Osteocyte (in vitro differentiated cells): ENCODE results near the gene KCTD5. TPM values are rescaled to one million over a fixed set of nuclear protein-coding genes. Genes with fewer than 3 reads are reported as not detected.

Experiments used
- DNase-seq: peaks from one replicate; pipeline ENCODE4 v3.0.0; 2021; ENCODE audit warnings: mixed read lengths; ENCODE audit not compliant: unreplicated experiment; ENCODE audit errors: extremely low spot score
- H3K27ac Mint-ChIP-seq: one replicate; pipeline ENCODE4 v1.8.0; 2021; ENCODE audit warnings: mild to moderate bottlenecking, mixed read lengths; ENCODE audit not compliant: unreplicated experiment
- H3K27me3 Mint-ChIP-seq: one replicate; pipeline ENCODE4 v1.8.0; 2021; ENCODE audit warnings: mixed read lengths; ENCODE audit not compliant: unreplicated experiment
- H3K36me3 Mint-ChIP-seq: one replicate; pipeline ENCODE4 v1.8.0; 2021; ENCODE audit warnings: mixed read lengths; ENCODE audit not compliant: unreplicated experiment
- H3K4me1 Mint-ChIP-seq: one replicate; pipeline ENCODE4 v1.8.0; 2021; ENCODE audit warnings: mixed read lengths; ENCODE audit not compliant: unreplicated experiment
- H3K4me3 Mint-ChIP-seq: one replicate; pipeline ENCODE4 v1.8.0; 2021; ENCODE audit warnings: mild to moderate bottlenecking, moderate library complexity, mixed read lengths; ENCODE audit not compliant: unreplicated experiment
- H3K9me3 Mint-ChIP-seq: one replicate; pipeline ENCODE4 v1.8.0; 2021; ENCODE audit warnings: mixed read lengths; ENCODE audit not compliant: unreplicated experiment
- total RNA-seq: library from RNA; stranded (reverse); gene quantifications from 2 replicates; pipeline ENCODE4 v1.2.1, GENCODE V29; 2021
- TF ChIP-seq, protein P1 (sequence below): fragments of 200-600 bp; sonication (generic); IDR thresholded peaks from 2 replicates; pipeline ENCODE4 v1.5.0; 2021; ENCODE audit warnings: antibody characterized with exemption, mild to moderate bottlenecking, moderate library complexity

The KCTD5 gene
- total RNA-seq, 1 donor from 2014 or later = 28.0 TPM

DNA sequence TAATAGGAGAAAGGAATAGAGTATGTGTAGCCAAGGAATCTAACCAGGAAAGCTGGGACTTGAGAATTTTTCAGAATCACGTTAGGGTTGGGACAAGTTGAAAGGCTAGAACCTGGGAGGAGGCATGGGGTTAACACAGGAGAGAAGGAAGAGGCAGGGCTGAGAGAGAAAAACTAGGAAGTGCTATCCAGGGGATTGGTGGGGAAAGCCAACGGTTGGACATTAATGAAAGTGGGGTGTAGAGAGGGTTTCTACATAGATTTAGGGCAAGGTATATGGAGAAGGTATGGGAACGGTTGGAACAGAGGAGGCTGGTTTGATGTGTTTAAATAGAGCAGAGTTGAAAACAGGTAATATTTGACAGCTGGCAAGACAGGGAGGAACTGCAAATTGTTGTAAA is 72.8 kb downstream of the KCTD5 start:
- Mint-ChIP-seq H3K36me3 (peaks cover 35% of the 10 kb centered on the region), H3K4me1 (peaks cover 49% of the 10 kb centered on the region), H3K27me3 (no peaks in the 10 kb centered on the region), H3K27ac (peak overlapping the region; percentile 50), H3K9me3 (no peaks in the 10 kb centered on the region), H3K4me3 (peak overlapping the region; percentile 87)
- DNase-seq = no peak
- TF ChIP-seq, protein P1, sequence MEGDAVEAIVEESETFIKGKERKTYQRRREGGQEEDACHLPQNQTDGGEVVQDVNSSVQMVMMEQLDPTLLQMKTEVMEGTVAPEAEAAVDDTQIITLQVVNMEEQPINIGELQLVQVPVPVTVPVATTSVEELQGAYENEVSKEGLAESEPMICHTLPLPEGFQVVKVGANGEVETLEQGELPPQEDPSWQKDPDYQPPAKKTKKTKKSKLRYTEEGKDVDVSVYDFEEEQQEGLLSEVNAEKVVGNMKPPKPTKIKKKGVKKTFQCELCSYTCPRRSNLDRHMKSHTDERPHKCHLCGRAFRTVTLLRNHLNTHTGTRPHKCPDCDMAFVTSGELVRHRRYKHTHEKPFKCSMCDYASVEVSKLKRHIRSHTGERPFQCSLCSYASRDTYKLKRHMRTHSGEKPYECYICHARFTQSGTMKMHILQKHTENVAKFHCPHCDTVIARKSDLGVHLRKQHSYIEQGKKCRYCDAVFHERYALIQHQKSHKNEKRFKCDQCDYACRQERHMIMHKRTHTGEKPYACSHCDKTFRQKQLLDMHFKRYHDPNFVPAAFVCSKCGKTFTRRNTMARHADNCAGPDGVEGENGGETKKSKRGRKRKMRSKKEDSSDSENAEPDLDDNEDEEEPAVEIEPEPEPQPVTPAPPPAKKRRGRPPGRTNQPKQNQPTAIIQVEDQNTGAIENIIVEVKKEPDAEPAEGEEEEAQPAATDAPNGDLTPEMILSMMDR = no peak

DNA sequence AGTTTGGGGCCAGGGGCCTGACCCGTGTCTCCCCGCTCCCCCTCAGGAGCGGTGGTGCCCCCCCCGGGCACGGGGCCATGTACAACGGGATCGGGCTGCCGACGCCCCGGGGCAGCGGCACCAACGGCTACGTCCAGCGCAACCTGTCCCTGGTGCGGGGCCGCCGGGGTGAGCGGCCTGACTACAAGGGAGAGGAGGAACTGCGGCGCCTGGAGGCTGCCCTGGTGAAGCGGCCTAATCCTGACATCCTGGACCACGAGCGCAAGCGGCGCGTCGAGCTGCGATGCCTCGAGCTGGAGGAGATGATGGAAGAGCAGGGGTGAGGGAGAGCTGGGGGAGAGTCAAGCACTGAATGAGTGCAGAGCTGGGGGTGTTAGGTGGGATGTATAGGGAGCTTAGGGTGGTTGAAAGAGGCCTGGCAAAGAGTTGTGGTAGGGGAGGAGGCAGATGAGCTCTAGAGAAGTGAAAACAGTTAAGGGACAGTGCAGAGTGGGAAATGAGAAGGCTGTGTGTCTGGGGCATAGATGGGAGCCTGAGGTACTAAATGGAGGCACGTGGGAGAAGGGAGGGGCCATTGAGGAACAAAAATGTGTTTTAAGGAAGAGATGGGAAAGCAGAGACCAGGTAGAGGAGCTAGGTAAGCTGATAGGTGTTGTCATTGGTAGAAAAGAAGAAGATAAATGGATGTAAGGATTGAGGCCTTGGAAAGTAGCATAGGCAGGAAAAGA is 74.1 kb downstream of the KCTD5 start:
- Mint-ChIP-seq H3K4me1 (peaks cover 39% of the 10 kb centered on the region), H3K27ac (no peak overlapping the region), H3K4me3 (no peak overlapping the region), H3K36me3 (peaks cover 47% of the 10 kb centered on the region), H3K27me3 (no peaks in the 10 kb centered on the region), H3K9me3 (no peaks in the 10 kb centered on the region)
- no peak for DNase-seq
- TF ChIP-seq, protein P1 = no peak

DNA sequence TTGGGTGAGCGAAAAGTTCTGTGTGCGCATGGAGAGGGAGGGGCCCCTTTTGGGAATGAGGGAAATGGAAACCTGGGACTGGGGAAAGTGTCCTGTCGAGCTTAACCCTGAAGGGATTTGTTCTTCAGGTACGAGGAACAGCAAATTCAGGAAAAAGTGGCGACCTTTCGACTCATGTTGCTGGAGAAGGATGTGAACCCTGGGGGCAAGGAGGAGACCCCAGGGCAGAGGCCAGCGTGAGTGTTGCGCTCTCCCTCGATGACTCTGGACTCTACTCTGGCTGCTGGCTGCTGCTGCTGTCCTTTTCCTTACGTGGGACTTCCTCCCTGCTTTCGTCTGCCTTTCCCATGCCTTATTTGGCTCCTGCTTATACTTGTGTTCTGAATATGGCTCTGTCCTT is 75.0 kb downstream of the KCTD5 start:
- DNase-seq = no peak
- no peak overlapping the region for H3K27ac Mint-ChIP-seq
- TF ChIP-seq, protein P1 = no peak
- peaks cover 35% of the 10 kb centered on the region for H3K4me1 Mint-ChIP-seq
- H3K27me3 Mint-ChIP-seq = no peaks in the 10 kb centered on the region
- H3K9me3 Mint-ChIP-seq = no peaks in the 10 kb centered on the region
- no peak overlapping the region for H3K4me3 Mint-ChIP-seq
- H3K36me3 Mint-ChIP-seq = peaks cover 56% of the 10 kb centered on the region

Other genes starting within 250 kb of the KCTD5 start
- 4.4 and 6.7 TPM in 2 replicates for gene TEDC2, start 222.4 kb upstream of the KCTD5 start, total RNA-seq
- gene NTN3, start 211.2 kb upstream of the KCTD5 start, total RNA-seq = 1.4 and 1.8 TPM in 2 replicates
- 15.4 and 17.4 TPM in 2 replicates for gene TBC1D24, start 207.4 kb upstream of the KCTD5 start, total RNA-seq
- 208 and 211 TPM in 2 replicates for gene ATP6V0C, start 168.6 kb upstream of the KCTD5 start, total RNA-seq
- 52.5 and 56.6 TPM in 2 replicates for gene AMDHD2, start 162.2 kb upstream of the KCTD5 start, total RNA-seq
- gene CEMP1, start 151.1 kb upstream of the KCTD5 start, total RNA-seq = not detected in 2 replicates
- 44.9 and 45.8 TPM in 2 replicates for gene PDPK1, start 144.5 kb upstream of the KCTD5 start, total RNA-seq
- gene PRSS27, start 37.7 kb downstream of the KCTD5 start, total RNA-seq = 4.2 and 5.5 TPM in 2 replicates
- 536 and 572 TPM in 2 replicates for gene SRRM2, start 70.1 kb downstream of the KCTD5 start, total RNA-seq
- gene ELOB, start 94.8 kb downstream of the KCTD5 start, total RNA-seq = 264 and 287 TPM in 2 replicates
- not detected in 2 replicates for gene PRSS33, start 105.0 kb downstream of the KCTD5 start, total RNA-seq
- not detected in 2 replicates for gene PRSS41, start 115.9 kb downstream of the KCTD5 start, total RNA-seq
- gene PRSS21, start 134.7 kb downstream of the KCTD5 start, total RNA-seq = not detected in 2 replicates
- not detected in 2 replicates for gene ZG16B, start 147.8 kb downstream of the KCTD5 start, total RNA-seq
- not detected in 2 replicates for gene PRSS22, start 175.6 kb downstream of the KCTD5 start, total RNA-seq
- gene FLYWCH2, start 200.7 kb downstream of the KCTD5 start, total RNA-seq = 49.6 and 54.0 TPM in 2 replicates
- gene FLYWCH1, start 229.4 kb downstream of the KCTD5 start, total RNA-seq = 38.9 and 46.4 TPM in 2 replicates